GM12872 (cell line): ENCODE data around the gene TLE3.

Source experiments
- TF ChIP-seq, protein P1 (sequence below): IDR thresholded peaks from 3 replicates; pipeline ENCODE4 v1.5.1; 2011; ENCODE audit warnings: low read depth, mild to moderate bottlenecking, low read length, moderate library complexity; ENCODE audit not compliant: insufficient read depth

The TLE3 gene

DNA sequence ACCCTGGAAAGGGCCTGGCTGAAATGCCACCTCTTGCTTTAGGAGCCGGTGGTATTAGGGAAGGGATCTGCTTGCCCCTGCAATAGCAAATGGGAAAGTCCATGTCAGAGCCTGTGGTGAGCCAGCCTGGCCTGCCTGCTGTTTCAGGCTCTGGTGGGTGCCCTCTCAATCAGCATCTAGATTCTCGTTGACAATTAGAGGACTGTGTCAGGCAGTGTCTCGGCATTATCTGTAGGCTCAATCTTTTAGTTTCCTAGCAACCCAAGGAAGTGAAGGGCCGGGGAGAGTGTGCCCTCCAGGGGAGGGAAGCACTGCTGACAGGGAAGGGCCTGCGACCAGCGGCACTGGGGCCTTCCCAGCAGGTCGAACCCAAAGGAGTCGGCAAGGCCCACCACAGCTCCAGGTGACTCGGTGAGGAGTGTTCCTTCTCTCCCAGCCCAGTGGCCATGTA lies 42.1 kb downstream of the TLE3 start:
- TF ChIP-seq, protein P1, sequence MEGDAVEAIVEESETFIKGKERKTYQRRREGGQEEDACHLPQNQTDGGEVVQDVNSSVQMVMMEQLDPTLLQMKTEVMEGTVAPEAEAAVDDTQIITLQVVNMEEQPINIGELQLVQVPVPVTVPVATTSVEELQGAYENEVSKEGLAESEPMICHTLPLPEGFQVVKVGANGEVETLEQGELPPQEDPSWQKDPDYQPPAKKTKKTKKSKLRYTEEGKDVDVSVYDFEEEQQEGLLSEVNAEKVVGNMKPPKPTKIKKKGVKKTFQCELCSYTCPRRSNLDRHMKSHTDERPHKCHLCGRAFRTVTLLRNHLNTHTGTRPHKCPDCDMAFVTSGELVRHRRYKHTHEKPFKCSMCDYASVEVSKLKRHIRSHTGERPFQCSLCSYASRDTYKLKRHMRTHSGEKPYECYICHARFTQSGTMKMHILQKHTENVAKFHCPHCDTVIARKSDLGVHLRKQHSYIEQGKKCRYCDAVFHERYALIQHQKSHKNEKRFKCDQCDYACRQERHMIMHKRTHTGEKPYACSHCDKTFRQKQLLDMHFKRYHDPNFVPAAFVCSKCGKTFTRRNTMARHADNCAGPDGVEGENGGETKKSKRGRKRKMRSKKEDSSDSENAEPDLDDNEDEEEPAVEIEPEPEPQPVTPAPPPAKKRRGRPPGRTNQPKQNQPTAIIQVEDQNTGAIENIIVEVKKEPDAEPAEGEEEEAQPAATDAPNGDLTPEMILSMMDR = no peak

- TF ChIP-seq, protein P1 = no peak
Observed at GRCh38 chr15:70054884-70055387, 42.8 kb downstream of the TLE3 start.

DNA sequence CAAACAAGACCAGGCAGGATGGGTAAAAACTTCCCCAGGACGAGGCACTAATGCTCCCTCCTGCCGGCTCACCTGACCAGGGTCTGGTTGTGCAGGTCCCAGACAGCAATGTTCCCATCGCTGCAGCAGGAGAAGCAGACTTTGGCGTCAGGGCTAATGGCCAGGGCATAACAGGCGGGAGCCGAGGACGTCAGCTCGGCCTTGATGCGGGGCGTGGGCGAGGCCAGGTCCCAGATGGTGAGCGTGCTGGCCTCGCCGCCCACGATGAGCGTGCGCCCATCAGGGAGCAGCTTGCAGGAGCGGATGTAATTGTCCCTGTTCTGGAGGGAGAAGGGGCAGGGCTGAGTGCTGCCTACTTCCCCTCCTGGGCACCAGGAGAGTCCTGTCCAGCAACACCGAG lies 43.4 kb downstream of the TLE3 start:
- TF ChIP-seq, protein P1 = no peak

DNA sequence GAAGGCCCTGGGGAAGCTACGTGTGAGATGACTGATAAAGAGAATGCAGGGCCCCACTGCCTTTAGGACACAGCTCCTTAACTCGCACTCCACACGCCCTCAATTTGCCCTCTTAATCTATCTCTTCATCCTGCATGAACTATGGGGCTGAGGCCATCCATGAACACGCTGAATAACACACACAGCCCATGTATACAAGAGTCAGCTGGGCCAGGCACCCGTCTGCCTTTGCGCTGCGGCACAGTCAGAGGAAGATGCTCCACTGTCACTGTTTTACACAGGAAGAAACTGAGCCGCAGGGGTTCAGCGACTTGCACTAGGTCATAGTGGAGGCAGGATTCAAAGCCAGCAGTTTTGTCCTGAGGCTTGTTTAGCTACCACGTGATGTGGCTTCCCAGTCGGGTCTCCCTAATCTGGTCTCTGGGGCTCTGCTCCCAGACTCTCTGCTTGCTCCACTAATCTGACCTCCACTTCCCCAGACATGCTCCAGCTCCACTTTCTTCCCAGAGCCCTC lies 43.9 kb downstream of the TLE3 start:
- TF ChIP-seq, protein P1 = no peak

DNA sequence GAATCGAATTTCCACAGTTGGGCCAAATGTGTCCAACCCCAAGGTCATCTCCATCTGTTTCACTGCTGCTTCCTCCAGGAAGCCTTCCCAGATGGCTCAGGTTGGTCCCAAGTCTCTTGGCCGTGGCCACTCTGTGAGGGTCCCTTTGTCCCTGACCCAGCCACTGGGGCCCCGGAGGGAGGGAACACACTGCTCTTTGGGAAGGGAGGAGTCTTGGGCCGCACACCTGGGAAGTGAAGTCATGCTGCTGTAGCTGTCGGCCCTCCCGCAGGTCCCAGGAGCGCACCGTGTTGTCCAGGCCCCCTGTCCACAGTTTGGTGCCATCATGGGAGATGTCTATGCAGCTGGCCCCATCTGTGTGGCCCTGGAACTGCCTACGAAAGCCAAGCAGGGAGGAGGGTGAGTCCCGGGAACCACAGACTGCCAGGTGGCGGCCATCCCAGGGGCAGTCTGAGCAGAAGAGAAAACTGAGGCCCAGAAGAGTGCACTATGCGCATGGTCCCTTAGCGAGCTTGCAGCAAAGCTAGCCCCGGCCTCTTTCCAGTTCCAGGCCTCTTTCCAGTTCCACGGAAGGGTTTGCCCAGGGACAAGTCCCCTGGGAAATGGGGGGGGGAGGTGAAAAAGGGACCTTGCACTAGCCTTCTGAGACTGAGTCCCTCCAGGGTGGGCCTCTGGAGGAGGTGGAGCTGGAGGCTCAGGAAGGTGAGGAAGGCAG lies 44.6 kb downstream of the TLE3 start:
- TF ChIP-seq, protein P1 = no peak

DNA sequence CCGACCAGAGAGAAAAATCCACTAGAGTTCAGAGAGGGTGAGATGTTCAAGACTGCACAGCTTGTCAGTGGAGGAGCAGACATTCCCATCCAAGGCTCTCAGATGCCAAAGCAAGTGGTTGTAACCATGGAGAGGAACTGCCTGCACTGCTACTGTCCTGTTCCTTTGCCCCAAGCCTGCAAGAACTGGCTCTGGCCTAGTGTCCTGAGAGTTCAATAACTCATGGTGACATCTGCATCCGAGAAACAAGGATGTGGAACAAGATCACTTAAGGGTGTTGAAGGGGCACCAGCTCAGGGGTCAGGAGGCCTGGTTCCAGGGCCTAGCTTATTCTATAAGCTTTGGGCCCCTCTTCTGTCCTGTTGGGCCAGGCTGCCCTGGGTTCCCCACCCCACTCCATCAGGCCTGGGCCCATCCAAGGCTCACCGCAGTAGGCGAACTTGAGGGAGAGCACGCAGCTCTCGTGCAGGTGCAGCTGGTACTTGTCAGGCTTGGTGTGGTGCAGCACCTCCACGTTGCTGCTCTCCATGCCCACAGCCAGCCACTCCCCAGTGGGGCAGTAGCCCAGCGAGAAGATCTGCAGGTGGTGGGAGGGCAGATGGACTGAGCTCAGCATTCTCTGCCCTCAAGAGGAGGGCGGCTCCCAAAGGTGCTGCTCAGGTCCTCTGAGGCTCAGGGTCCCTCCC lies 45.6 kb downstream of the TLE3 start:
- TF ChIP-seq, protein P1 = no peak

GRCh38 chr15:70050970-70051369 lies 46.7 kb downstream of the TLE3 start:
- TF ChIP-seq, protein P1 = no peak
